CD4-positive, alpha-beta T cell treated with Interleukin-15 for 4 hours (primary cell): ENCODE data around the gene NUDCD3.
A peak's percentile ranks its signal among the peaks of the same experiment; 100 is the strongest.

Source experiments
- DNase-seq: peaks from one replicate; pipeline ENCODE4 v3.0.0-alpha.2; 2020; ENCODE audit warnings: low spot score

The NUDCD3 gene

GRCh38 chr7:44477938-44478337, 12.5 kb downstream of the NUDCD3 start:
- DNase-seq = no peak

DNA sequence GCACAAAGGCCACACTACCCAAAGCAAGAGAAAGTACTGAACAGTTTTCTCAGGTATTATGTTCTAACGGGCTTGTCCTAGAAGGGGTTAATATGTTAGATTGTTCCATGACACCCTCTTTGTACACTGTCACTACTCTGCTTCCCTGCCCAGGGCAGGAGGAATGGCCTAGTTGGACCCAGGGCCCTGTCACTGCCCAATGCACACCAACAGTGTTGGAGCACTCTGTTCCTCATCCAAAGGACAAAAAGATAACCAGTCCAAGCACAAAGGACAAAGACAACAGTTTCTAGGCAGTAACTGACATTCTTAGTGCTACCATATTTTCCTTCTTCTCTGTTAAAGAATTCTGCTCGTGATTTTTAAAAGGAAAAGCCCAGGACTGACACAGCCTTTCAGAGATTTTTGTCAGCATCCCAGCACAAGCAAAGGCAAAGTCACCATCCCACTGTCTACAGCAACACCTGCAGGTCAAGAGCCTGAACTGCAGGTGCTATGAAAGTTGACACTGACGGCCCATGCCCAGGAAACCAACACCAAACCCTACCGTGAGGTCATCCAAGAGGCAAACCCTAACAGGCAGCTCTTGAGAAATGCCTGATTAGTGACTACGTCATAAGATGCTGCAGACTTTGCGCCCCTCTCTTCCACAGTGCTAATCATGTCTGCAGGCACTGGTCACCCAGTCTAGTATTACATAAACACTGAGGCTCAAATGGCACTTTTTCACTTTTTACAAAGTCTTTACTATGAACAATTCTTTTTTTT, 13.2 kb downstream of the NUDCD3 start:
- DNase-seq = peak; percentile 71

DNA sequence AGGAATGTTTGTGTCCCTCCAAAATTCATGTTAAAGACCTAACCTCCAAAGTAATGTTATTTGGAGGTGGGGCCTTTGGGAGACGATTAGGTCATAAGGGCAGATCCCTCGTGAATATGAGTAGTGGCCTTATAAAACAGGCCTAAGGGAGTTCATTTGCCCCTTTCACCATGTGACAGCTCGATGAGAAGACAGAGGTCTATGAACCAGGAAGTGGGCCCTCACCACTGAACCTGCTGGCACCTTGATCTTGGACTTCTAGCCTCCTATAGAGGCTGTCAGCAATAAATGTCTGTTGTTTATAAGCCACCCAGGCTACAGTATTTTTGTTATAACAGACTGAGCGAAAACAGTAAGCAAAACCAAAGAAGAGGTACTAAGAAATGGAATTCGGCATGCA, 14.1 kb downstream of the NUDCD3 start:
- no peak for DNase-seq

- no peak for DNase-seq
These were observed 17.2 kb downstream of the NUDCD3 start for GRCh38 chr7:44473295-44473694.

DNA sequence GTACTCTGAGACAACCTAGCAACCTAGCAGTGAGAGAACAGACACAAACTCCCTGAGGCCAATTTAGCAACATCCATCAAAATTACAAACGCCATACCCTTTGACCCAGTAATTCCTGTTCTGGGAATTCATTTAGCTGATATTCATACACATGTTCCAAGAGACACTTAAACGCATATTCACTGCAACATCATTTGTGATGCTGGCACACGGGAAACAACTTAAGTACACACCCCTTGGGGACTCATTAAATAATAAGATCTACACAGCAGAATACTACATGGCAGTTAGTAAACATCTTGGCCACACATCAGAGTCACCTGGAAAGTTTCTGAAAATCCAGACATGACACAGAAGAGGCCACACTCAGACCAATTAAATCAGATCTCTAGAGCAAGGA, 17.6 kb downstream of the NUDCD3 start:
- no peak for DNase-seq

GRCh38 chr7:44471850-44472249, 18.6 kb downstream of the NUDCD3 start:
- no peak for DNase-seq

DNA sequence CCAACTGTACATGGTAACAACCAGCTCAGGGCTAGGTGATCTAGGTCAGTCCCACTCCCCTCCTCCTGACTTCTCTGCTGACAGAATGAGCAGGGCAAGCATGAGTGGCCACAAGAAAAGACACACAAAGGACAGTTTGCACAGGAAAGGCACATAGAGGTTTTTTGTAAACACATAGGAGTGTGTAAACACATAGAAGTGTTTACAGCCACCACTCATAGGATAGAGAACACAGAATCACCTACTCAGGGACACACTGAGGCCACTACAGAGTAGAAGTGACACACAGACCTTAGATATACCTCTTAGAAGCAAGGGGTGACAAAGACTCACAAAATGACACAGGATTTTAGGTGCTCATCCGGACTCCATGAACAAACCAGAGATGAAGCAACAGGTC, 19.0 kb downstream of the NUDCD3 start:
- DNase-seq = no peak

GRCh38 chr7:44470628-44471245, 19.7 kb downstream of the NUDCD3 start:
- DNase-seq = no peak

- DNase-seq = no peak
These were observed 20.4 kb downstream of the NUDCD3 start for GRCh38 chr7:44470135-44470479.

GRCh38 chr7:44469461-44470134, 20.9 kb downstream of the NUDCD3 start:
- DNase-seq = no peak

- no peak for DNase-seq
These were observed 23.3 kb downstream of the NUDCD3 start for GRCh38 chr7:44467217-44467548.

- DNase-seq = no peak
These were observed 23.9 kb downstream of the NUDCD3 start for GRCh38 chr7:44466300-44467216.

DNA sequence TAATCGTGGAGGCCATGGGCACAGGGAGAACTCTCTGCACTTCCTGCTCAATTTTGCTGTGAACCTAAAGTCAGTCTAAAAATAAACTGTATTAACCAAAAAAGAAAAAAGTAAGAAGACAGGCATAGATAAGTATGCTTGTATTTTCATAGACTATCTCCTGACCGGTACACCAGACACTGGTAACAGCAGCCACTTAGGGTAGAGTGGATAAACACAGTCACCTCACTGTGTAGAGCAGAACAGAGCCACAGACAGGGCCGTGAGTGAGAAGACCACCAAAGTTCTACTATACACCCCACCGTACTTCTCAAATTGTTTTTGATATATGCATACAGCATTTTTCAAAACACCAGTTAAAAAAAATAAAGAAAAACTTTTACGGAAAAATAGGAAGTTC, 25.0 kb downstream of the NUDCD3 start:
- no peak for DNase-seq

- no peak for DNase-seq
These were observed 27.2 kb downstream of the NUDCD3 start for GRCh38 chr7:44463169-44463808.

DNA sequence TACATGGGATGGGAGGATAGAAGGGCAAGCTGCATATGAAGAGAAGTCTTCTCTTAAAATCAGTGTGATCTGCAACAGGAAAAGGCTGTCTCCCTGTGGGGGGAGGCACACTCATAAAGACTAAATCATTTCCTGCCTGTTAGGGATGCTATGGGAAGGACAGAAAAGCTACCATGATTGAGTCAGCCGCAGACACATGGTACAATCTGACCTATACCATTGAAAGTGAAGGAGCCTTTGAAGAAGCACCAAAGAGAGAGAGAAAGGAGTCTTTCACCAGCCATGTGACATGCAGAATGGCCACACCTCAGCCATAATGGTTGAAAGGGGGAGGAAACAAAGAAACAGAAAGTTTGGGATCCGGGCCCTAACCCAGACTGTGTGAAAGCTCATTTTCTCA, 29.1 kb downstream of the NUDCD3 start:
- peak; percentile 39 for DNase-seq

DNA sequence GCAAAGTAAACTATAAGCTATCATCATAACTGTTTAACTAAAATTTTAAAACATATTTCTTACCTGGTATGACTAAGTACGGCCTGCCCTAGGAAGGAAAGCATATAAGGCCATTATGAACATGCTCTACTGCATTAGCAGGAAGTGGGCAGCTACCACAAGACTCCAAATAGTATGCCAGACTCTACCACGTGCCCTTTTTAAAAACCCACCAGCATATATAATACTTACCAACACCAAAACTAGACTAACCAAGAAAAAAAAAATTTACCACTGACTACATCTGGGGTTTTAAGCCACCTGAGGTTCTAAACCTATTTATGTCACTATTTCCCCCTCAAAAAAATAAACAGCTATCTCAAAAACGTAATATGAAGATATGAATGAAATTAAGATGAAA, 30.1 kb downstream of the NUDCD3 start:
- peak; percentile 71 for DNase-seq

- no peak for DNase-seq
These were observed 35.3 kb downstream of the NUDCD3 start for GRCh38 chr7:44455155-44455554.

GRCh38 chr7:44454348-44454747, 36.1 kb downstream of the NUDCD3 start:
- DNase-seq = no peak

DNA sequence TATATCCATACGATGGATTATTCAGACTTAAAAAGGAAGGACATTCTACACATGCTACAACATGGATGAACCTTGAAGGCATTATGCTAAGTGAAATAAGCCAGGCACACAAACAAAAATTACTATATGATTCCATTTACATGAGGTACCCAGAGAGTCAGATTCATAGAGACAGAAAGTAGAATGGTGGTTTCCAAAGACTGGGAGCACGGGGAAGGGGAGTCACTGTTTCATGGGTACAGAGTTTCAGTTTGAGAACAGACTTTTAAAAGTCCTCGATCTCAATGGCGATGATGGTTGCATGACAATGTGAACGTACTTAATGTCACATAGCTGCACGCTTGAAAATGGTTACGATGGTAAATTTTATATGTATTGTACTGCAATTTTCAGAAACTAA, 39.3 kb downstream of the NUDCD3 start:
- DNase-seq = no peak

- DNase-seq = no peak
These were observed 40.9 kb downstream of the NUDCD3 start for GRCh38 chr7:44449584-44449928.

DNA sequence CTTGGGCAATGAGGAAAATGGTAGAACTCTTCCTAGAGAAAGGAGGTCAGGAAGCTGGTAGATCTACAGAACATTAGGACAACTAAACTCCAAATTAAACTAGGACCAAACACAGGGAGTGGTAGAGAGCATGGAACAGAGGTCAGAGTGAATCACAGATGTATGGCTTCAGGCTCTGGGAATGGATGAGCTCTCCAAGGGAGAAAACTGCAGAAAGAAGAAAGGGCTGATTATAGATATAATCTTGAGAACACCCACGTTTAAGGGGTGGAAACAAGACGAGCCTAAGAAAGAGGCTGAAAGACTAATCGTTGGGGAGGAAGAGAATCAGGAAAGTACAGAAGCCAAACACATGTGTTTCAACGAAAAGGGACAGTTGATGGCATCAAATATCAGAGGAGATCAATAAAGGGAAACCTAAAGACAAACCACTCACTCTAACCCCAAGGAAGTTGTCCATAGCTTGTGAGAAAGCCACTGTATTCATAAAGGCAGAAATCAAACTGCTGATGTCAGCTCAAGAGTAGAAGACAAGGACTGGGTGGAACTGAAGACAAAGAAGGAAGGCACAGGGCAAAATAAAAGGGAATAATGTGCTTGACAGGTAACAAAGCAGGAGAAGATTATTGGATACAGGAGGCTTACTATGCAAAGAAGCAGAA, 41.4 kb downstream of the NUDCD3 start:
- no peak for DNase-seq
